GM12874 (cell line): Measurements from ENCODE around the gene ABCC12.

Experiments used
- TF ChIP-seq, protein P1 (sequence below): IDR thresholded peaks from 2 replicates; pipeline ENCODE4 v1.5.1; 2011; ENCODE audit warnings: low read depth, mild to moderate bottlenecking, control low read depth, low read length, moderate library complexity; ENCODE audit not compliant: insufficient read depth

ABCC12 gene

DNA sequence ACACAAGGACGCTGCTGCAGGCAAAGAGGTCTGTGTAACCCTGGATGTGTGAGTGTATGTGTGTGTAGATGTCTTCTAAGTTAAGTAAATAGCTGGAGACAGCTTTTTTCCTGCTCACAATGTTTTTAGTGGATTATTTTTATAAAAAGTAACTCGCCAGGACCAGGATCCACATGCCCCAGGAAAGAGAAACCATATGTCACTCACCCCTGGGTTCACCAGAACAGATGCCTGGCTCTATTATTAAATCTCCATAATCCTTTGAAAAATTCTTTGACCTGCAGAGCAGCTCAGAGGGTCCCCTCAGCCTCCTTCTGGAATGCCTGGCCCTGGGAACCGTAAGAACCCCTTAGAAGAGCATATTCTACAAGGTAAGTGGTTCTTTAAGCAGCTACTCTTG lies 18.0 kb downstream of the ABCC12 start:
- TF ChIP-seq, protein P1, sequence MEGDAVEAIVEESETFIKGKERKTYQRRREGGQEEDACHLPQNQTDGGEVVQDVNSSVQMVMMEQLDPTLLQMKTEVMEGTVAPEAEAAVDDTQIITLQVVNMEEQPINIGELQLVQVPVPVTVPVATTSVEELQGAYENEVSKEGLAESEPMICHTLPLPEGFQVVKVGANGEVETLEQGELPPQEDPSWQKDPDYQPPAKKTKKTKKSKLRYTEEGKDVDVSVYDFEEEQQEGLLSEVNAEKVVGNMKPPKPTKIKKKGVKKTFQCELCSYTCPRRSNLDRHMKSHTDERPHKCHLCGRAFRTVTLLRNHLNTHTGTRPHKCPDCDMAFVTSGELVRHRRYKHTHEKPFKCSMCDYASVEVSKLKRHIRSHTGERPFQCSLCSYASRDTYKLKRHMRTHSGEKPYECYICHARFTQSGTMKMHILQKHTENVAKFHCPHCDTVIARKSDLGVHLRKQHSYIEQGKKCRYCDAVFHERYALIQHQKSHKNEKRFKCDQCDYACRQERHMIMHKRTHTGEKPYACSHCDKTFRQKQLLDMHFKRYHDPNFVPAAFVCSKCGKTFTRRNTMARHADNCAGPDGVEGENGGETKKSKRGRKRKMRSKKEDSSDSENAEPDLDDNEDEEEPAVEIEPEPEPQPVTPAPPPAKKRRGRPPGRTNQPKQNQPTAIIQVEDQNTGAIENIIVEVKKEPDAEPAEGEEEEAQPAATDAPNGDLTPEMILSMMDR = no peak

DNA sequence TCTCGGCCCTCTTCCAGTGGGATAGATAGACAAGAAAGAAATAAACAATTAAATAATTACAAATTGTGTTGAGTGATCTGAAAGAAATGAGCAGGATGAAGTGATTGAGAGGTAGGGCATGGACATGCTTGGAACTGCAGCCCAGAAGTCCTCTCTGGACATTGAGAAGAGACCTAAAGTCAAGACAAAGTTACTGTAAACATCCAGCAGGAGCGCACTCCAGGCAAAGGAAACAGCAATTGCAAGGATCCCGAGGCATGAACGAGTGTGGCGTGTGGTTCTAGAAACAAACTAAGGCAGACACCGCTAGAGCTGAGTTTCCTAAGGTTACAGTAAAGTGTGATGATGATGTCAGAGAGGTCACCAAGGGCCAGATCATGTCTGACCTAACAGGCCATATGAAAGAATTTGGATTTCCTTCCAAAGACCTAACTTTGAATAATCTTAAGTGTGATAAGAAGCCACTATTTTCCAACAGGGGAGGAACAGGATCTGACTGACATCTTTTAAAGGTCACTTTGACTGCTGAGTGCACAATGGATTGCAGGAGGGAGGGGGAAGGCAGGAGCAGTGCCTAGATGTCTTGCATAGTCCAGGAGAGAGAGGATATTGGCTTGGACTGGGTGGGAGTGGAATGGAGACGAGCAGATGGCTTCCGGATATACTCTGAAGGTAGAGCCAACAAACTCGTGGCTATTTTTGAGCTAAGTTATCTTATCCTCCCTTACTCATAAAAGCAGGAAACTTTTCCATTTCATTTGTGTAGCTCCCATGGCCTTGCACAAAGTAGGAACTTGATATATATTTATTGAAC lies 19.0 kb downstream of the ABCC12 start:
- TF ChIP-seq, protein P1 = no peak

DNA sequence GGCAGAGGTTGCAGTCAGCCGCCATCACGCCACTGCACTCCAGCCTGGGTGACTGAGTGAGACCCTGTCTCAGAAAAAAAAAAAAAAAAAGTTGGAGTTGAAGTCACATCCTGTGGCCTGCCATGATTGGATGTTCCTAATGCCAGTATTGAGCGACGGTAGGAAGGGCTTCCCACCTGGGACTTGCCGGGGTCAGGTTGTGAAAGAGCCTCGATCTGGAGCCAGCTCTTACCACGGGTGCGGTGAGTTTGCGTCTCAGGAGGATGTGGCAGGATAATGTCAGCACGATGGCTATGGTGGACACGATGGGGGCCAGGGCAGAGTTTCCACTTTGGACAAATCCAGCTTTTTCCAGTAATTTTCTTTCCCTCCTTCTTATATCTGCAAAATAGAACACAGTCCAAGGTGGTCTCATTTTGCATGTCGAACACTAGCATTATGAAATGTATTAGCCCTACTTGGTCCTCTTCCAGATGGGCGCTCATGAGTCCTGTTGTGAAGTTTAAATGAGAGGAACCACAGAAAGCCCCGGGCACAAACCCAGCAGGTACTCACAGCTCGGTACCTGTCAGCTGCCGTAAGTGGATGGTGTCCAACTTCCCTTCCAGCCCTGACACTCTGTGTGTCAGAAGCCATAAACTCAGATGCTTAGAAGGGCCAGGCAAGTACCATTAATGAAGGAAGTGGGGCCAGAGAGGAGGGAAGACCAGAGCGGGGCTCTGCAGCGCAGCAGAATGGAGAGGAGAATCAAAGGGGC lies 22.2 kb downstream of the ABCC12 start:
- TF ChIP-seq, protein P1 = no peak

GRCh38 chr16:48132696-48133095 lies 23.1 kb downstream of the ABCC12 start:
- TF ChIP-seq, protein P1 = no peak

DNA sequence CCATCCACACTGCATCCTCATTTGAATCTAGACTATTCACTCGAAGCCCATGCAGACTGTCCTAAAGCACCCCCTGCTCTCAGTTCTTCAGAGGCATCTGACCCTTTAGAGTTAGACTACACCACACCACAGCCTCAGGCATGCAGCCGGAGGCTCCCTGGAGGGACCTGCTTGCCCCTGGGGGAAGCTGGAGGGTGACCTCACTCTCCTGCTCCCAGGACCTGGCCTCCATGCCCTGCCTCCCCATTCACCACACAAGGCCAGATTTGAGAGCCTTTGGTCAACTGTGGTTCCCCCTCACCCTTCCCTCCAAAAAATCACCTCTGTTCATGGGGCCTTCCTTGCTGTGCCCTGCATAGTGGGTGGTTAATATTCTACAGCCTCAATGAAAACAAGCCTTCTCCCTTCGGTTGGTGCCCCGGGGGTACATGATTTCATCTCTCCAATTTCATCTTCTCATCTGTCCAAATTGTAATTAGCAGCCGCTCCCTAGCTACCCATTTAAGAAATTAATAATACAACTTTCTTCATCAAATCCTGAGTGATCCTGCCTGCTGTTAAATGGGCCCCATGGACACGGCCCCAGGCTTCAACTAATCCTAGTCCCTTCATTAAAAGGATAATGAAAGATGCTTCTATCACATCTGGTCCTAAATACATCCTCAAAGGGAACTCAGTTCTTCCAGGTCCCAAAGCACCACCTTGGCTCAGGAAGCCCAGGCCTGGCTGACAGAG lies 24.4 kb downstream of the ABCC12 start:
- TF ChIP-seq, protein P1 = no peak

- TF ChIP-seq, protein P1 = no peak
These were observed 25.9 kb downstream of the ABCC12 start for GRCh38 chr16:48129926-48130325.

- TF ChIP-seq, protein P1 = no peak
These were observed 27.0 kb downstream of the ABCC12 start for GRCh38 chr16:48128769-48129168.
